H1 (cell line): Measurements from ENCODE around the gene MYO9B. TPM values are rescaled to one million over a fixed set of nuclear protein-coding genes. Genes with fewer than 3 reads are reported as not detected.

ENCODE experiments used
- BCL11A ChIP-seq, 2 experiments: IDR thresholded peaks; one replicate each; pipeline ENCODE4 v1.6.1; 2011; ENCODE audit warnings: low read depth in 2 of 2, low read length in 2 of 2, mild to moderate bottlenecking in 2 of 2
- EGR1 ChIP-seq: IDR thresholded peaks from 2 replicates; pipeline ENCODE4 v1.6.1; 2011; ENCODE audit warnings: low read depth, low read length, borderline replicate concordance
- SIN3A ChIP-seq, 2 experiments: IDR thresholded peaks in 1 of 2; conservative IDR thresholded peaks in 1 of 2; 2 replicates each; pipeline ENCODE4 v1.6.1; 2011 to 2012; ENCODE audit warnings: low read length in 2 of 2, improper control_type of control experiment in 1 of 2, low read depth in 1 of 2, mild to moderate bottlenecking in 1 of 2
- SP1 ChIP-seq: IDR thresholded peaks from 2 replicates; pipeline ENCODE4 v1.6.1; 2011; ENCODE audit warnings: low read depth, low read length
- TAF7 ChIP-seq: optimal IDR thresholded peaks from 2 replicates; pipeline ENCODE3; 2011; ENCODE audit warnings: low read depth, mild to moderate bottlenecking, inconsistent platforms, low read length, moderate library complexity, borderline replicate concordance
- polyA plus RNA-seq, 7 experiments: library from polyadenylated mRNA; depleted of rRNA in 3 of 7; stranded (reverse) in 5 of 7; unstranded in 2 of 7; fragments of >200 nt in 5 of 7; fragments of 200-250 nt in 2 of 7; gene quantifications; 1 replicate in 5 of 7; 2 replicates in 1 of 7; 4 replicates in 1 of 7; pipeline versions ENCODE4 v1.2.1 to v1.2.3, GENCODE V29; 2011 to 2013; ENCODE audit warnings: missing spikeins in 2 of 7, mixed read lengths in 2 of 7
- total RNA-seq: library from RNA; stranded (reverse); fragmentation: NEBNext Ultra II Directional; extraction: Animal tissue kit (Norgen Biotek cat#: 25700); gene quantifications from 2 replicates; pipeline ENCODE4 v1.2.1, GENCODE V29; 2021
- TF ChIP-seq, protein P1 (sequence below): fragments of 300-600 bp; sonication (generic); IDR thresholded peaks from 2 replicates; pipeline ENCODE4 v1.7.1; 2012; ENCODE audit warnings: low read length, moderate library complexity, mild to moderate bottlenecking, inconsistent platforms; ENCODE audit not compliant: insufficient replicate concordance

Gene MYO9B
- total and polyA plus RNA-seq, 2 of the 8 experiments (the other 6 are each of a cell fraction or from before 2014, with no cell fraction given): 27.6 to 77.1 TPM

DNA sequence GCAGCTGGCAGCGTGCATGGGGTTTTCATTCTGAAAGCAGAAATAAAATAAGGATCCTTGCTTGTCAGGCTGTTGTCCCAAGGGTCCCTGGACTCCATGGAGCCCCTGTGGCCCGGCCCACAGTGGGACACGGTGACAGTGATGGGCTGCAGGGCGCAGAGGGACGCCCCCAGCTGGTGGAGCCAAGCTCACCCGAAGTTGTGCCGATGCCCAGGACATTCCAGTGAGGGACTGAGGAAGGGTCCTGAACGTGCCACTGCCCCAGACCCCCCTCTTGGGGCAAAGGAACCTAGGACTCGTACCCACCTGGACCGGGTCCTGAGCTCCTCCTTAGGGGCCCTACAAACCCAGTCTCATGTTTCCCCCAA is 35.0 kb downstream of the MYO9B start (continued):
- TF ChIP-seq, protein P1, sequence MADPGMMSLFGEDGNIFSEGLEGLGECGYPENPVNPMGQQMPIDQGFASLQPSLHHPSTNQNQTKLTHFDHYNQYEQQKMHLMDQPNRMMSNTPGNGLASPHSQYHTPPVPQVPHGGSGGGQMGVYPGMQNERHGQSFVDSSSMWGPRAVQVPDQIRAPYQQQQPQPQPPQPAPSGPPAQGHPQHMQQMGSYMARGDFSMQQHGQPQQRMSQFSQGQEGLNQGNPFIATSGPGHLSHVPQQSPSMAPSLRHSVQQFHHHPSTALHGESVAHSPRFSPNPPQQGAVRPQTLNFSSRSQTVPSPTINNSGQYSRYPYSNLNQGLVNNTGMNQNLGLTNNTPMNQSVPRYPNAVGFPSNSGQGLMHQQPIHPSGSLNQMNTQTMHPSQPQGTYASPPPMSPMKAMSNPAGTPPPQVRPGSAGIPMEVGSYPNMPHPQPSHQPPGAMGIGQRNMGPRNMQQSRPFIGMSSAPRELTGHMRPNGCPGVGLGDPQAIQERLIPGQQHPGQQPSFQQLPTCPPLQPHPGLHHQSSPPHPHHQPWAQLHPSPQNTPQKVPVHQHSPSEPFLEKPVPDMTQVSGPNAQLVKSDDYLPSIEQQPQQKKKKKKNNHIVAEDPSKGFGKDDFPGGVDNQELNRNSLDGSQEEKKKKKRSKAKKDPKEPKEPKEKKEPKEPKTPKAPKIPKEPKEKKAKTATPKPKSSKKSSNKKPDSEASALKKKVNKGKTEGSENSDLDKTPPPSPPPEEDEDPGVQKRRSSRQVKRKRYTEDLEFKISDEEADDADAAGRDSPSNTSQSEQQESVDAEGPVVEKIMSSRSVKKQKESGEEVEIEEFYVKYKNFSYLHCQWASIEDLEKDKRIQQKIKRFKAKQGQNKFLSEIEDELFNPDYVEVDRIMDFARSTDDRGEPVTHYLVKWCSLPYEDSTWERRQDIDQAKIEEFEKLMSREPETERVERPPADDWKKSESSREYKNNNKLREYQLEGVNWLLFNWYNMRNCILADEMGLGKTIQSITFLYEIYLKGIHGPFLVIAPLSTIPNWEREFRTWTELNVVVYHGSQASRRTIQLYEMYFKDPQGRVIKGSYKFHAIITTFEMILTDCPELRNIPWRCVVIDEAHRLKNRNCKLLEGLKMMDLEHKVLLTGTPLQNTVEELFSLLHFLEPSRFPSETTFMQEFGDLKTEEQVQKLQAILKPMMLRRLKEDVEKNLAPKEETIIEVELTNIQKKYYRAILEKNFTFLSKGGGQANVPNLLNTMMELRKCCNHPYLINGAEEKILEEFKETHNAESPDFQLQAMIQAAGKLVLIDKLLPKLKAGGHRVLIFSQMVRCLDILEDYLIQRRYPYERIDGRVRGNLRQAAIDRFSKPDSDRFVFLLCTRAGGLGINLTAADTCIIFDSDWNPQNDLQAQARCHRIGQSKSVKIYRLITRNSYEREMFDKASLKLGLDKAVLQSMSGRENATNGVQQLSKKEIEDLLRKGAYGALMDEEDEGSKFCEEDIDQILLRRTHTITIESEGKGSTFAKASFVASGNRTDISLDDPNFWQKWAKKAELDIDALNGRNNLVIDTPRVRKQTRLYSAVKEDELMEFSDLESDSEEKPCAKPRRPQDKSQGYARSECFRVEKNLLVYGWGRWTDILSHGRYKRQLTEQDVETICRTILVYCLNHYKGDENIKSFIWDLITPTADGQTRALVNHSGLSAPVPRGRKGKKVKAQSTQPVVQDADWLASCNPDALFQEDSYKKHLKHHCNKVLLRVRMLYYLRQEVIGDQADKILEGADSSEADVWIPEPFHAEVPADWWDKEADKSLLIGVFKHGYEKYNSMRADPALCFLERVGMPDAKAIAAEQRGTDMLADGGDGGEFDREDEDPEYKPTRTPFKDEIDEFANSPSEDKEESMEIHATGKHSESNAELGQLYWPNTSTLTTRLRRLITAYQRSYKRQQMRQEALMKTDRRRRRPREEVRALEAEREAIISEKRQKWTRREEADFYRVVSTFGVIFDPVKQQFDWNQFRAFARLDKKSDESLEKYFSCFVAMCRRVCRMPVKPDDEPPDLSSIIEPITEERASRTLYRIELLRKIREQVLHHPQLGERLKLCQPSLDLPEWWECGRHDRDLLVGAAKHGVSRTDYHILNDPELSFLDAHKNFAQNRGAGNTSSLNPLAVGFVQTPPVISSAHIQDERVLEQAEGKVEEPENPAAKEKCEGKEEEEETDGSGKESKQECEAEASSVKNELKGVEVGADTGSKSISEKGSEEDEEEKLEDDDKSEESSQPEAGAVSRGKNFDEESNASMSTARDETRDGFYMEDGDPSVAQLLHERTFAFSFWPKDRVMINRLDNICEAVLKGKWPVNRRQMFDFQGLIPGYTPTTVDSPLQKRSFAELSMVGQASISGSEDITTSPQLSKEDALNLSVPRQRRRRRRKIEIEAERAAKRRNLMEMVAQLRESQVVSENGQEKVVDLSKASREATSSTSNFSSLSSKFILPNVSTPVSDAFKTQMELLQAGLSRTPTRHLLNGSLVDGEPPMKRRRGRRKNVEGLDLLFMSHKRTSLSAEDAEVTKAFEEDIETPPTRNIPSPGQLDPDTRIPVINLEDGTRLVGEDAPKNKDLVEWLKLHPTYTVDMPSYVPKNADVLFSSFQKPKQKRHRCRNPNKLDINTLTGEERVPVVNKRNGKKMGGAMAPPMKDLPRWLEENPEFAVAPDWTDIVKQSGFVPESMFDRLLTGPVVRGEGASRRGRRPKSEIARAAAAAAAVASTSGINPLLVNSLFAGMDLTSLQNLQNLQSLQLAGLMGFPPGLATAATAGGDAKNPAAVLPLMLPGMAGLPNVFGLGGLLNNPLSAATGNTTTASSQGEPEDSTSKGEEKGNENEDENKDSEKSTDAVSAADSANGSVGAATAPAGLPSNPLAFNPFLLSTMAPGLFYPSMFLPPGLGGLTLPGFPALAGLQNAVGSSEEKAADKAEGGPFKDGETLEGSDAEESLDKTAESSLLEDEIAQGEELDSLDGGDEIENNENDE: no peak
- TF ChIP-seq SIN3A (conservative IDR thresholded peaks at IDR 0.05 in 1 of 2, IDR thresholded peaks at IDR 0.05 in 1 of 2; ENCODE audit: low read depth in 1 of 2, low read length in 2 of 2): no peak
- no peak for TF ChIP-seq EGR1
- no peak for TF ChIP-seq TAF7
- TF ChIP-seq SP1: no peak
- no peak for TF ChIP-seq BCL11A (IDR thresholded peaks at IDR 0.05; ENCODE audit: low read depth in 2 of 2, low read length in 2 of 2)
